Esophagus squamous epithelium (tissue), 4 donors: ENCODE results near the gene C1orf174.

ENCODE experiments used
- POLR2A ChIP-seq, 4 donors: fragments of 450-650 bp; IDR thresholded peaks; one replicate each; pipeline ENCODE4 v1.6.1; 2017; ENCODE audit warnings: antibody characterized with exemption in 4 of 4, mild to moderate bottlenecking in 4 of 4, moderate library complexity in 3 of 4
- TF ChIP-seq, protein P1 (sequence below), 6 experiments: fragments of 450-650 bp in 4 of 6; fragments of 200-600 bp in 2 of 6; sonication (generic) in 2 of 6; IDR thresholded peaks; one replicate each; pipeline ENCODE4 v1.5.1; 2016 to 2019; ENCODE audit warnings: antibody characterized with exemption in 6 of 6, mild to moderate bottlenecking in 4 of 6, moderate library complexity in 4 of 6

GRCh38 chr1:3924186-3924824 is 24.2 kb upstream of the C1orf174 start:
- TF ChIP-seq, protein P1, sequence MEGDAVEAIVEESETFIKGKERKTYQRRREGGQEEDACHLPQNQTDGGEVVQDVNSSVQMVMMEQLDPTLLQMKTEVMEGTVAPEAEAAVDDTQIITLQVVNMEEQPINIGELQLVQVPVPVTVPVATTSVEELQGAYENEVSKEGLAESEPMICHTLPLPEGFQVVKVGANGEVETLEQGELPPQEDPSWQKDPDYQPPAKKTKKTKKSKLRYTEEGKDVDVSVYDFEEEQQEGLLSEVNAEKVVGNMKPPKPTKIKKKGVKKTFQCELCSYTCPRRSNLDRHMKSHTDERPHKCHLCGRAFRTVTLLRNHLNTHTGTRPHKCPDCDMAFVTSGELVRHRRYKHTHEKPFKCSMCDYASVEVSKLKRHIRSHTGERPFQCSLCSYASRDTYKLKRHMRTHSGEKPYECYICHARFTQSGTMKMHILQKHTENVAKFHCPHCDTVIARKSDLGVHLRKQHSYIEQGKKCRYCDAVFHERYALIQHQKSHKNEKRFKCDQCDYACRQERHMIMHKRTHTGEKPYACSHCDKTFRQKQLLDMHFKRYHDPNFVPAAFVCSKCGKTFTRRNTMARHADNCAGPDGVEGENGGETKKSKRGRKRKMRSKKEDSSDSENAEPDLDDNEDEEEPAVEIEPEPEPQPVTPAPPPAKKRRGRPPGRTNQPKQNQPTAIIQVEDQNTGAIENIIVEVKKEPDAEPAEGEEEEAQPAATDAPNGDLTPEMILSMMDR (IDR thresholded peaks at IDR 0.05) = no peak
- no peak for TF ChIP-seq POLR2A (IDR thresholded peaks at IDR 0.05)
